ENCODE results near the gene KCNAB1.

KCNAB1 gene

DNA sequence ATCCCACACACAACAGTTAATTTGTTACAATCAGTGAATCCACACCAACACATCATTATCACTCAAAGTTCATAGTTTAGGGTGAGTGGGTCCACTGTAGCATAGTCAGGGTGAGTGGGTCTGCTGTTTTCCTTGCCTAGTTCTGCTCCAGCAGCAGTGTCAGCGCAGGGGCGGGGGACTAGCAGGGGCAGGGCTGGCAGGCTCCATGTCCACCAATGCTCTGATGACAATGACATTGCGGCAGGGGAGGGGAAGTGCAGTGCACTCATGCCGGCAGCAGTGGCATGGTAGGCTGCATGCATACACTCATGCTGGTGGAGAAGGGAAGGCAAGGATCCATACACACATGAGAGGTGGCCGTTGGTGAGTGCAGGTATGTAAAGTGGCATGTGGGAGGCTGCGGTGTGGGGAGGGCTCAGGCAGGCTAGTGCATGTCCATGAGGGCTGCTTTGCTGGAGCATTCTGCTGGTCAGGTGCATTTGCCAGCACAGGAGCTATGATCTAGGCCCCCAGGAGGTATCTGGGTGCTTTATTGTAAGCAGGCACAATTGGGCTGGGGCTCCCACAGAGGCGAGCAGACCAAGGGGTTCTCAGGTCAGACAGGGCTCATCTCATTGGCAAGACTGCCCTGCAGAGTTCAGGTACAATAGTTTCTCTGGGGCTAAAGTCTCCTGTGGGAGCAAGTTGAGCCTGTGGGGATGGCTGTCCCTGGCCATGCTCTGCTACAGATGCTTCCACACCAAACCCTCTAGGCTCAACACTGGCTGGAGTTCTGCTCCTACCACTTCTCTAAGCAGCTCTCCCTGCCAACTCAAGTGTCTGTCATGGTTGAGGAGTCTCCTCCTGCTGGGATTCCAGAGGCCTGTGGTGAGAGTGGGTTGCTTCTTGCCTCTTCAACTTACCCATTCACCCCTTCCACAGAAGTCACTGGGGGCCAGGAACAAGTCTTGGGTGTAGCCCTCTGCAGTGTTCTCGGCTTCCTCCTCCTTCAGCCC, 81.3 kb downstream of the KCNAB1 start:
- Histone ChIP-seq H3K27me3 (ENCODE audit: control insufficient read depth, insufficient read depth, low read length) (no peaks in the 10 kb centered on the region), H3K36me3 (ENCODE audit: control insufficient read depth, insufficient read depth, low read length) (no peaks in the 10 kb centered on the region), H3K27ac (ENCODE audit: low read depth, low read length) (no peak overlapping the region), H3K9me3 (ENCODE audit: control insufficient read depth, insufficient read depth, low read length) (no peaks in the 10 kb centered on the region), H3K4me1 (ENCODE audit: control insufficient read depth, insufficient read depth, low read length) (no peaks in the 10 kb centered on the region), H3K4me3 (ENCODE audit: low read depth, low read length) (no peak overlapping the region), H3K9ac (ENCODE audit: low read depth, low read length) (no peak overlapping the region)

DNA sequence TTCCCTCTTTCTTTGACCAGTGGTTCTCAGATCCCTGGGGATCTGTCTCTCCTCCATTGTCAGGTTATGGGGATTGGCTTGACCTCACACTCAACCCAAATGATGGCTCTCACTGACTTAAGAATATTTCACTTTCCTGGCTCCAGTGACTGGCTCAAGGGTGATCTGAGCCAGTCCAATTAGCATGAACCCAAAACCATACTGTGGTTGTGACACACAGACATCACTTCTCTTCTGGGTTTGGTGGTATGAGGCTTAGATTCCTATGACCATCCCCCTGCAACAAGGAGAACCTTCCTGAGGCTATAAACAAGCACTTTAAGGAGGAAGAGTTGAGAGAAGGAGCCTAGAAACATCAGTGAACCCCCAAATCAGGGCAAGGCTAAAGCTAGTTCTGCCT, 85.8 kb downstream of the KCNAB1 start:
- Histone ChIP-seq H3K4me3 (ENCODE audit: low read depth, low read length) (no peak overlapping the region), H3K27me3 (ENCODE audit: control insufficient read depth, insufficient read depth, low read length) (no peaks in the 10 kb centered on the region), H3K27ac (ENCODE audit: low read depth, low read length) (no peak overlapping the region), H3K36me3 (ENCODE audit: control insufficient read depth, insufficient read depth, low read length) (no peaks in the 10 kb centered on the region), H3K9ac (ENCODE audit: low read depth, low read length) (no peak overlapping the region), H3K4me1 (ENCODE audit: control insufficient read depth, insufficient read depth, low read length) (no peaks in the 10 kb centered on the region), H3K9me3 (ENCODE audit: control insufficient read depth, insufficient read depth, low read length) (no peaks in the 10 kb centered on the region)

- Histone ChIP-seq H3K9ac (ENCODE audit: low read depth, low read length) (no peak overlapping the region), H3K4me1 (ENCODE audit: control insufficient read depth, insufficient read depth, low read length) (no peaks in the 10 kb centered on the region), H3K27me3 (ENCODE audit: control insufficient read depth, insufficient read depth, low read length) (no peaks in the 10 kb centered on the region), H3K9me3 (ENCODE audit: control insufficient read depth, insufficient read depth, low read length) (no peaks in the 10 kb centered on the region), H3K36me3 (ENCODE audit: control insufficient read depth, insufficient read depth, low read length) (no peaks in the 10 kb centered on the region), H3K4me3 (ENCODE audit: low read depth, low read length) (no peak overlapping the region), H3K27ac (ENCODE audit: low read depth, low read length) (no peak overlapping the region)
Measured at GRCh38 chr3:156207802-156208685, 87.7 kb downstream of the KCNAB1 start.

GRCh38 chr3:156209631-156210335, 89.4 kb downstream of the KCNAB1 start:
- Histone ChIP-seq H3K9me3 (ENCODE audit: control insufficient read depth, insufficient read depth, low read length) (no peaks in the 10 kb centered on the region), H3K4me1 (ENCODE audit: control insufficient read depth, insufficient read depth, low read length) (no peaks in the 10 kb centered on the region), H3K27ac (ENCODE audit: low read depth, low read length) (no peak overlapping the region), H3K27me3 (ENCODE audit: control insufficient read depth, insufficient read depth, low read length) (no peaks in the 10 kb centered on the region), H3K4me3 (ENCODE audit: low read depth, low read length) (no peak overlapping the region), H3K36me3 (ENCODE audit: control insufficient read depth, insufficient read depth, low read length) (no peaks in the 10 kb centered on the region), H3K9ac (ENCODE audit: low read depth, low read length) (no peak overlapping the region)

DNA sequence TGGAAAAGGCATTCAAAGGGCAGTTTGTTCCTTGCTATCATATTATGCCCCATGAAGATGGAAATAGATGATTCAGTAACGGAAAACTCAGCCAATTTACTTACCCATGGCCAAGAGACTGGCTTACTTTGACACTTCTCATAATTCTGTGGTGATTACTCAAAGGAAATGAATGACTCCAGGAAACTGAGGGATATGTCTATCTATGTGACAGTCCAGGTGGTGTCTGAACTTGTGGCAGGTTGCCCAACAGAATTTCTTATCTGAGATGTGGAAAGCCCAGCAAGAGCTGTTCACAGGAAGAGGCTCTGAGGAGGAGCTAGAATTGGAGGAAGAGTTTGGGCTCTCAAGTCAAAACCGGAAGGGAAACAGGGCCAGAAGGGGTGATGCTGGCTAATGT, 91.2 kb downstream of the KCNAB1 start:
- H3K9ac ChIP-seq (ENCODE audit: low read depth, low read length): no peak overlapping the region
- H3K4me1 ChIP-seq (ENCODE audit: control insufficient read depth, insufficient read depth, low read length): no peaks in the 10 kb centered on the region
- H3K36me3 ChIP-seq (ENCODE audit: control insufficient read depth, insufficient read depth, low read length): no peaks in the 10 kb centered on the region
- no peak overlapping the region for H3K27ac ChIP-seq (ENCODE audit: low read depth, low read length)
- no peaks in the 10 kb centered on the region for H3K27me3 ChIP-seq (ENCODE audit: control insufficient read depth, insufficient read depth, low read length)
- H3K9me3 ChIP-seq (ENCODE audit: control insufficient read depth, insufficient read depth, low read length): no peaks in the 10 kb centered on the region
- H3K4me3 ChIP-seq (ENCODE audit: low read depth, low read length): no peak overlapping the region

DNA sequence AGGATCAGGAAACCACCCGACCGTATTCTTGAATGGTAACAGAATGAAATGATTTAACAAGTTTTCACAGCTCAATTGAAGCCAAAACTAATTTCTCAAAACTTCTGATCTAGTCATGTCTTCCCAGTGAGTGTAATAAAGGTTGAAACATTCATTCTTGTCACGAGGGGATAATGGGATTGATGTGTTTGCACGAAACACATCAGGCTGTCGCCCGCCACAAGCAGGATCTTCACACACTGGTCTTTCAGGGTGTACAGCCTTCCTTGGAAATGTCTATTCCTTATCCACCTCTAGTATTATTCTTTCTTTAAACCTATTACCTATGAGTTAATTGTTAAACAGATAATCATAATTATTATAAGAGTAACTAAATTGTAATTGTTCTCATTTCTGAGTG, 94.3 kb downstream of the KCNAB1 start:
- Histone ChIP-seq H3K4me3 (ENCODE audit: low read depth, low read length) (no peak overlapping the region), H3K27me3 (ENCODE audit: control insufficient read depth, insufficient read depth, low read length) (no peaks in the 10 kb centered on the region)

DNA sequence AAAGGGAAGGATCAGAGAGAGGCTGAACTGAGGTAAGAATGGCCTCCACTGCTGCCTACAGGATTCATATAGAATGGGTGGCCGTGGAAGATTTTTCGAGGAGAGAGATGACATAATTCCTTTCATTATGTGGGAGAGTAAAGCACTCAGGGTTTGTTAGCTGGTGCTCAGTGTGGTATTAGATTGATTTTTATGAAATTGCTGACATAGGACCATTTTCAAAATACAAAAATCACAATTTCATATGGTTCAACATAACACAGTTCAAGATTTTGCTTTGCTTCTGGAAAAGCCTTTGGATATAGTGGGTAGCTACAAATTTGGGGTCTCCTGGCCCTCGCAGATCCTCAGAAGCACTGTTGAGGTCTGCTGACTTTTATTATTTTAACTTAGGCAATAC, 95.4 kb downstream of the KCNAB1 start:
- H3K36me3 ChIP-seq (ENCODE audit: control insufficient read depth, insufficient read depth, low read length): no peaks in the 10 kb centered on the region
- no peak overlapping the region for H3K9ac ChIP-seq (ENCODE audit: low read depth, low read length)
- H3K27me3 ChIP-seq (ENCODE audit: control insufficient read depth, insufficient read depth, low read length): no peaks in the 10 kb centered on the region
- no peak overlapping the region for H3K27ac ChIP-seq (ENCODE audit: low read depth, low read length)
- 0 out of 2 replicates have a peak, but pooled peaks cover 5% of the 10 kb centered on the region for H3K4me1 ChIP-seq (ENCODE audit: control insufficient read depth, insufficient read depth, low read length)
- H3K4me3 ChIP-seq (ENCODE audit: low read depth, low read length): no peak overlapping the region
- no peaks in the 10 kb centered on the region for H3K9me3 ChIP-seq (ENCODE audit: control insufficient read depth, insufficient read depth, low read length)

More for the DNA sequence above, 94.3 kb downstream of the KCNAB1 start:
- Histone ChIP-seq H3K9me3 (ENCODE audit: control insufficient read depth, insufficient read depth, low read length) (no peaks in the 10 kb centered on the region), H3K4me1 (ENCODE audit: control insufficient read depth, insufficient read depth, low read length) (0 out of 2 replicates have a peak, but pooled peaks cover 5% of the 10 kb centered on the region), H3K9ac (ENCODE audit: low read depth, low read length) (no peak overlapping the region), H3K36me3 (ENCODE audit: control insufficient read depth, insufficient read depth, low read length) (no peaks in the 10 kb centered on the region), H3K27ac (ENCODE audit: low read depth, low read length) (no peak overlapping the region)

- Histone ChIP-seq H3K27me3 (ENCODE audit: control insufficient read depth, insufficient read depth, low read length) (no peaks in the 10 kb centered on the region), H3K9ac (ENCODE audit: low read depth, low read length) (no peak overlapping the region), H3K4me3 (ENCODE audit: low read depth, low read length) (no peak overlapping the region), H3K4me1 (ENCODE audit: control insufficient read depth, insufficient read depth, low read length) (0 out of 2 replicates have a peak, but pooled peaks cover 5% of the 10 kb centered on the region), H3K9me3 (ENCODE audit: control insufficient read depth, insufficient read depth, low read length) (no peaks in the 10 kb centered on the region), H3K36me3 (ENCODE audit: control insufficient read depth, insufficient read depth, low read length) (no peaks in the 10 kb centered on the region), H3K27ac (ENCODE audit: low read depth, low read length) (no peak overlapping the region)
Measured at GRCh38 chr3:156216216-156216615, 95.8 kb downstream of the KCNAB1 start.

GRCh38 chr3:156216852-156217251, 96.5 kb downstream of the KCNAB1 start:
- Histone ChIP-seq H3K9me3 (ENCODE audit: control insufficient read depth, insufficient read depth, low read length) (no peaks in the 10 kb centered on the region; the same call in 1 of the 2 replicates), H3K27ac (ENCODE audit: low read depth, low read length) (no peak overlapping the region), H3K4me1 (ENCODE audit: control insufficient read depth, insufficient read depth, low read length) (0 out of 2 replicates have a peak, but pooled peaks cover 5% of the 10 kb centered on the region), H3K9ac (ENCODE audit: low read depth, low read length) (no peak overlapping the region), H3K36me3 (ENCODE audit: control insufficient read depth, insufficient read depth, low read length) (no peaks in the 10 kb centered on the region), H3K27me3 (ENCODE audit: control insufficient read depth, insufficient read depth, low read length) (no peaks in the 10 kb centered on the region), H3K4me3 (ENCODE audit: low read depth, low read length) (no peak overlapping the region)

DNA sequence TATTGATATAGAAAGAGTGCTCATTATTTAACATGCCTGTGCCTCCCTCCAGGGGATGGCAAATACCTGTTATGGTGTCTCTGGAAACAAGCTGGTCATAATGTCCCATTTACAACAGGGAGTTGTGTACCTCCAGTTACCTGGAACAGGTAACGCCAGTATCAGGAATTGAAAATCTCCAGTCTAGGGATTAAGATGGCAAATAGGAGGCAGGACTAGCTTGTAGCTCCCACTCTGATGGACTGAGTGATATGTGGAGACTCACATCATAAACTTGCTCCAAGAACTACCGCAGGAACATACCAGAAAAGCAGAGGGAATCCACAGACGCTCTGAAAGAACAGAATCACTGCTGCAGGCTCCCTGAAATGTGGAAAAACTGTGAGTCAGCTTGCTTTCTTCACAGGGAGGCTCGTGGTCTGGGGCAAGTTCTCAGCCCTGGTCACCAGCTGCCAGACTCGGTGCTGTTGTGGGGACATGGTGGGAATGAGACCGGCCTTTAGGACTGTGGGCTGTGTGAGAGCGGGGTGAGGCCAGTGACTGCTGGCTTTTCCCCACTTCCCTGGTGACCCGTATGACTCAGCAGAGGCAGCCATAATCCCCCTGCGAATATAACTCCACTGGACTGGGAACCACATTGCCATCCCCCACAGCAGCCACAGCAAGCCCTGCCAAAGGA, 97.4 kb downstream of the KCNAB1 start:
- Histone ChIP-seq H3K9me3 (ENCODE audit: control insufficient read depth, insufficient read depth, low read length) (no peaks in the 10 kb centered on the region; the same call in 1 of the 2 replicates), H3K27ac (ENCODE audit: low read depth, low read length) (no peak overlapping the region), H3K27me3 (ENCODE audit: control insufficient read depth, insufficient read depth, low read length) (no peaks in the 10 kb centered on the region), H3K4me3 (ENCODE audit: low read depth, low read length) (no peak overlapping the region), H3K4me1 (ENCODE audit: control insufficient read depth, insufficient read depth, low read length) (0 out of 2 replicates have a peak, but pooled peaks cover 5% of the 10 kb centered on the region), H3K9ac (ENCODE audit: low read depth, low read length) (no peak overlapping the region), H3K36me3 (ENCODE audit: control insufficient read depth, insufficient read depth, low read length) (no peaks in the 10 kb centered on the region)
